ENCODE data around the gene ADD3. TPM values are rescaled to one million over a fixed set of nuclear protein-coding genes. Genes with fewer than 3 reads are reported as not detected.

ADD3 gene
- polyA plus RNA-seq, 1 experiment, result 192 TPM

DNA sequence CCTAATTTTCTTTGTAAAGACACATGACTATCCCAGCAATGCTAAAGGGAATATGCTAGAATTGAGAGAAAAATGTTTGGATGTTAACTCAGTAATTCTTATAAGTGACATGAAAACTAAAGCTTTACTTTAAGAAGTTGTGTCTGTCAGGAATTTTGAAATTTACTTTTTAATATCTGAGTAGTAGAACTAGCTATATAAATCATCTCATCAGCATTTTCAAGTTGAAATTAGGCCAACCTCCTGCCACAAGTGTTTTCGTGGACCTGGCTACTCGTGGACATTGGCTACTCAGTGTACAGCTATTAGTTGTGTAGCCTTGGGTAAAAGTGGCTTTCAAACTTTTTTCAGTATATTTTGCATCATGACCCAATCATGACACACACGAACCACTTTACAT, 70.5 kb downstream of the ADD3 start:
- no peak overlapping the region for H3K4me3 ChIP-seq (ENCODE audit: low read depth, low read length)
- no peaks in the 10 kb centered on the region for H3K9me3 ChIP-seq (ENCODE audit: control insufficient read depth, insufficient read depth, low read length)
- CTCF ChIA-PET, result interaction anchor here (0.6 to 2.5 kb wide), 2 partner anchors 32 to 194 kb away, joined by 4 to 18 read pairs; no protein-coding TSS in a partner anchor
- TF ChIP-seq, protein P1, sequence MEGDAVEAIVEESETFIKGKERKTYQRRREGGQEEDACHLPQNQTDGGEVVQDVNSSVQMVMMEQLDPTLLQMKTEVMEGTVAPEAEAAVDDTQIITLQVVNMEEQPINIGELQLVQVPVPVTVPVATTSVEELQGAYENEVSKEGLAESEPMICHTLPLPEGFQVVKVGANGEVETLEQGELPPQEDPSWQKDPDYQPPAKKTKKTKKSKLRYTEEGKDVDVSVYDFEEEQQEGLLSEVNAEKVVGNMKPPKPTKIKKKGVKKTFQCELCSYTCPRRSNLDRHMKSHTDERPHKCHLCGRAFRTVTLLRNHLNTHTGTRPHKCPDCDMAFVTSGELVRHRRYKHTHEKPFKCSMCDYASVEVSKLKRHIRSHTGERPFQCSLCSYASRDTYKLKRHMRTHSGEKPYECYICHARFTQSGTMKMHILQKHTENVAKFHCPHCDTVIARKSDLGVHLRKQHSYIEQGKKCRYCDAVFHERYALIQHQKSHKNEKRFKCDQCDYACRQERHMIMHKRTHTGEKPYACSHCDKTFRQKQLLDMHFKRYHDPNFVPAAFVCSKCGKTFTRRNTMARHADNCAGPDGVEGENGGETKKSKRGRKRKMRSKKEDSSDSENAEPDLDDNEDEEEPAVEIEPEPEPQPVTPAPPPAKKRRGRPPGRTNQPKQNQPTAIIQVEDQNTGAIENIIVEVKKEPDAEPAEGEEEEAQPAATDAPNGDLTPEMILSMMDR (IDR thresholded peaks at IDR 0.05; ENCODE audit: low read depth, low read length), result no peak
- POLR2A ChIA-PET, result interaction anchor here (1.4 kb wide), 1 partner anchor 71 kb away, joined by 3 read pairs; the partner anchor contains the start of gene ADD3
- no peak for DNase-seq (ENCODE audit: low read depth, low spot score)
- H3K27ac ChIP-seq (ENCODE audit: low read depth, low read length), result no peak overlapping the region
- no peaks in the 10 kb centered on the region for H3K27me3 ChIP-seq (ENCODE audit: control insufficient read depth, insufficient read depth, low read length)

DNA sequence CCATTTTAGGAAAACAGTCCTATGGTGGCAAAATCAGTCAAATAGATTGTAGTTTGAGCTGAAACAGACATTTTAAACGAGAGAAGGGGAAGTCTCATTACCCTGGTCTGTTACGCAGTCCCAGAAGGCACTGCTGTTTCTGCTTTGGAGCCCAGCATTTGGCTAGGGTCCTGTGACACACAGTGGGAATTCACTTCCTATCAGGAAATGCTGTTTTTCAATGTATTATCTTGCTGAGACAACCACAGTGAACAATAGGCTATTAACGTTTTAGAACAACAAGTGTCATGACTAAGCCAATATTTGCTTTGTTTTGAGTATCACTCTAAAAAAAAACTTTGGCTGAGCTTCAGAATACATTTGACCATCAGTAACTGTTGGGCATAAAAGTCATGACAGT, 74.1 kb downstream of the ADD3 start:
- TF ChIP-seq, protein P1 (IDR thresholded peaks at IDR 0.05; ENCODE audit: low read depth, low read length), result no peak
- H3K27ac ChIP-seq (ENCODE audit: low read depth, low read length), result no peak overlapping the region
- no peaks in the 10 kb centered on the region for H3K9me3 ChIP-seq (ENCODE audit: control insufficient read depth, insufficient read depth, low read length)
- CTCF ChIA-PET, result interaction anchor here (1.2 to 3.9 kb wide), 2 partner anchors 188 to 198 kb away, joined by 3 to 24 read pairs; no protein-coding TSS in a partner anchor
- H3K4me3 ChIP-seq (ENCODE audit: low read depth, low read length), result no peak overlapping the region
- no peaks in the 10 kb centered on the region for H3K27me3 ChIP-seq (ENCODE audit: control insufficient read depth, insufficient read depth, low read length)
- POLR2A ChIA-PET, result interaction anchor here (0.5 kb wide), 1 partner anchor 105 kb away, joined by 3 read pairs; no protein-coding TSS in a partner anchor
- no peak for DNase-seq (ENCODE audit: low read depth, low spot score)

DNA sequence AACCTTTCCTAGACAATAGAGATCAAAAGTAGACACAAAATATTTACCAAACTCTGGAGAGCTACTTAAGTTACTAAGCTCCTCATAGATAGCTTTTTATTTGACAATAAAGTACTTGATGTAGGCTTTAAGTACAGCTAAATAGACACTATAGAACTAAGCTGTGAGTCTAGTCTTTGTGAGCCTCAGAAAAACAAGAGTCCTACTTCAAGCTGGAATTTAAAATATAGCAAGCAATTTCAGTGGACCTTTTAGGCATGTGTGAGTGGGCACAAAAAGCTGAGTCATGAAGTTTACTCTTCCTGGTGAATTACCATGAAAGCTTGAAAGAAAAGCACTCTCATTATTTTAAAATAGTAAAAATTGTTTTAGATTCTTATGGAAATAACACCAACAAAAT, 76.1 kb downstream of the ADD3 start:
- ChIA-PET POLR2A (interaction anchor here (0.6 to 1.0 kb wide), 2 partner anchors 96 to 124 kb away, joined by 3 to 9 read pairs; no protein-coding TSS in a partner anchor), CTCF (interaction anchor here (0.5 to 3.9 kb wide), 4 partner anchors 10 to 833 kb away, joined by 3 to 24 read pairs (median 4); no protein-coding TSS in a partner anchor)
- no peaks in the 10 kb centered on the region for H3K27me3 ChIP-seq (ENCODE audit: control insufficient read depth, insufficient read depth, low read length)
- no peak for DNase-seq (ENCODE audit: low read depth, low spot score)
- no peak overlapping the region for H3K27ac ChIP-seq (ENCODE audit: low read depth, low read length)
- TF ChIP-seq, protein P1 (IDR thresholded peaks at IDR 0.05; ENCODE audit: low read depth, low read length), result no peak
- no peaks in the 10 kb centered on the region for H3K9me3 ChIP-seq (ENCODE audit: control insufficient read depth, insufficient read depth, low read length)
- no peak overlapping the region for H3K4me3 ChIP-seq (ENCODE audit: low read depth, low read length)

DNA sequence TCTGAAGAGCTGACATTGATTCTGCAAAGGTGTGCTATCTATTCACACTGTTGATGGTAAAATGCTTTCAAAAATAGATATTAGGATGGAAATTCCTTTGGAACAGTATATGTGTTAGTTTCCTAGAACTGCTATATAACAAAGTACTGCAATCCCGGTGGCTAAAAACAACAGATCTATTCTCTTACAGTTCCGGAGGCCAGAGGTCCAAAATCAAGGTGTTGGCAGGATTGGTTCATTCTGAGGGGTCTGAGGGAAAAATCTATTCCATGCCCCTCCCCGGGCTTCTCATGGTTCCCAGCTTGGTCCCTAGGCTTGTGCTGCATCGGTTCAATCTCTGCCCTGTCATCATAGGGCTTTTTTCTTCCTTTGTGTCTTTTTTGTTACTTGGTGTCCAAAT, 79.9 kb downstream of the ADD3 start:
- DNase-seq (ENCODE audit: low read depth, low spot score), result no peak
- Histone ChIP-seq H3K4me3 (ENCODE audit: low read depth, low read length) (no peak overlapping the region), H3K27ac (ENCODE audit: low read depth, low read length) (no peak overlapping the region), H3K27me3 (ENCODE audit: control insufficient read depth, insufficient read depth, low read length) (no peaks in the 10 kb centered on the region), H3K9me3 (ENCODE audit: control insufficient read depth, insufficient read depth, low read length) (no peaks in the 10 kb centered on the region)
- TF ChIP-seq, protein P1 (IDR thresholded peaks at IDR 0.05; ENCODE audit: low read depth, low read length), result no peak
- ChIA-PET POLR2A (interaction anchor here (0.9 kb wide), 1 partner anchor 80 kb away, joined by 3 read pairs; the partner anchor contains the start of gene ADD3), CTCF (interaction anchor here (2.2 kb wide), 2 partner anchors 50 to 203 kb away, joined by 6 to 9 read pairs; no protein-coding TSS in a partner anchor)

DNA sequence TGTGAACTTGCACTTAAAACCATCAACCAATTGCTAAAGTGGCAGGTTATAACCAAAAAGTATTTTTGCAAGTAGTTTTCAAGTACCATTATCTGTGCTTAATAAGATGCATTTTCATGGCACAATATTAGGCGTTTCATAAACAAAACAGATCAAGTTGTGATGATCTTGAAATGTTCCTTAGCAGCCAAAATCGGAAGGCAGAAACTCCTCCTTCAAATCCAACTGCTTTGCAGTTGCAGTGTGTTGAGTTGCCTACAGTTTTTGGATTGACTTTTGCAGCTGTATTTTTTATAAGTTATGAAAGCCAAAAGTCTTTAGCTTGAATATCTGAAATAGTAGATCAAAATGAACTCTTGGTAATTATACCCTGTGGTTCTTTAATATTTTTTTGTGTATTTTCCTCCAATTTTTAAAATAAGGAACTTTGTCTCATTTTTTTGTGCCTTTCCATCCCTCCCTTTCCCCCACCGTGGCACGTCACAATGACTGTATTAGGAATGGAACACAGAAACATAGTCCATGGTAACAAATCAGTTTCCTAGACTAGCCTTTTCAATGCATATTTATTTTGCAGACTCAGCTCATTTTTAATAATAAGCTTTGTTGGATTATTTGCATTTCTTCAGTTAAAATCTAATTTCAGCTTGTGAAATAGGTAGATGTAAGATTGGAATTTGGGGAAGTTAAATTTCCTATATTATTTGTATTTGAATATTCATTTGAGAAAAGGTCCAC, 80.8 kb downstream of the ADD3 start:
- no peaks in the 10 kb centered on the region for H3K9me3 ChIP-seq (ENCODE audit: control insufficient read depth, insufficient read depth, low read length)
- TF ChIP-seq, protein P1 (IDR thresholded peaks at IDR 0.05; ENCODE audit: low read depth, low read length), result no peak
- CTCF ChIA-PET, result interaction anchor here (0.6 to 2.2 kb wide), 5 partner anchors 8 to 204 kb away, joined by 3 to 9 read pairs (median 4); no protein-coding TSS in a partner anchor
- no peak overlapping the region for H3K27ac ChIP-seq (ENCODE audit: low read depth, low read length)
- no peak for DNase-seq (ENCODE audit: low read depth, low spot score)
- H3K4me3 ChIP-seq (ENCODE audit: low read depth, low read length), result no peak overlapping the region
- H3K27me3 ChIP-seq (ENCODE audit: control insufficient read depth, insufficient read depth, low read length), result no peaks in the 10 kb centered on the region
- POLR2A ChIA-PET, result no interaction called here
